Smooth muscle cell (in vitro differentiated cells): ENCODE results near the gene GNGT1. TPM values are rescaled to one million over a fixed set of nuclear protein-coding genes. Genes with fewer than 3 reads are reported as not detected.

Experiments
- DNase-seq: peaks from one replicate; lab custom pipeline; 2025; ENCODE audit not compliant: unreplicated experiment; lab: John Stamatoyannopoulos, UW
- H2AFZ ChIP-seq: fragments of 200-600 bp; sonication (generic); 2 replicates; pipeline ENCODE4 v1.6.0; 2016; ENCODE audit warnings: antibody characterized with exemption, low read depth, mild to moderate bottlenecking
- H3F3A ChIP-seq: fragments of 200-600 bp; sonication (generic); 2 replicates; pipeline ENCODE4 v1.6.0; 2017; ENCODE audit warnings: antibody characterized with exemption, low read depth
- H3K27ac ChIP-seq: fragments of 200-600 bp; sonication (generic); 2 replicates; pipeline ENCODE4 v1.5.1; 2016; ENCODE audit warnings: low read depth, mild to moderate bottlenecking
- H3K27me3 ChIP-seq: fragments of 200-600 bp; sonication (generic); 2 replicates; pipeline ENCODE4 v1.6.1; 2016; ENCODE audit warnings: low read depth, mild to moderate bottlenecking
- H3K36me3 ChIP-seq: fragments of 200-600 bp; sonication (generic); 2 replicates; pipeline ENCODE4 v1.5.1; 2016; ENCODE audit warnings: low read depth
- H3K4me1 ChIP-seq: fragments of 200-600 bp; sonication (generic); 2 replicates; pipeline ENCODE4 v1.5.1; 2016; ENCODE audit warnings: low read depth
- H3K4me2 ChIP-seq: fragments of 200-600 bp; sonication (generic); 2 replicates; pipeline ENCODE4 v1.6.0; 2016; ENCODE audit warnings: mild to moderate bottlenecking
- H3K4me3 ChIP-seq: fragments of 200-600 bp; sonication (generic); 2 replicates; pipeline ENCODE4 v1.5.1; 2016; ENCODE audit warnings: mild to moderate bottlenecking
- H3K79me2 ChIP-seq: fragments of 200-600 bp; sonication (generic); 2 replicates; pipeline ENCODE4 v1.6.0; 2016; ENCODE audit warnings: low read depth, mild to moderate bottlenecking
- H3K9ac ChIP-seq: fragments of 200-600 bp; sonication (generic); 2 replicates; pipeline ENCODE4 v1.6.0; 2016; ENCODE audit warnings: low read depth
- H3K9me3 ChIP-seq: fragments of 200-600 bp; sonication (generic); replicated peaks from 2 replicates; pipeline ENCODE4 v1.5.1; 2016; ENCODE audit warnings: low read depth
- H4K20me1 ChIP-seq: fragments of 200-600 bp; sonication (generic); 2 replicates; pipeline ENCODE4 v1.6.0; 2016; ENCODE audit warnings: low read depth
- WGBS: methylation state at CpG from one replicate; pipeline ENCODE4 v1.1.7; 2016; ENCODE audit warnings: low lambda C conversion rate; 5-methylcytosine and 5-hydroxymethylcytosine counted together
- polyA plus RNA-seq: library from polyadenylated mRNA; unstranded; fragments of >200 nt; fragmentation: Nextera tagmentation; extraction: Ambion mirVana; gene quantifications from 2 replicates; pipeline ENCODE4 v1.2.1, GENCODE V29; 2016
- total RNA-seq: library from RNA; depleted of rRNA; stranded (reverse); fragments of >200 nt; gene quantifications from 2 replicates; pipeline ENCODE4 v1.2.3, GENCODE V29; 2014
- TF ChIP-seq, protein P1 (sequence below): fragments of 200-600 bp; sonication (generic); IDR thresholded peaks from 2 replicates; pipeline ENCODE4 v1.5.1; 2017; ENCODE audit warnings: borderline replicate concordance, mild to moderate bottlenecking, antibody characterized with exemption; ENCODE audit not compliant: insufficient read depth, poor library complexity, severe bottlenecking

Gene GNGT1
- total and polyA plus RNA-seq, 2 experiments from 2014 or later: not detected

DNA sequence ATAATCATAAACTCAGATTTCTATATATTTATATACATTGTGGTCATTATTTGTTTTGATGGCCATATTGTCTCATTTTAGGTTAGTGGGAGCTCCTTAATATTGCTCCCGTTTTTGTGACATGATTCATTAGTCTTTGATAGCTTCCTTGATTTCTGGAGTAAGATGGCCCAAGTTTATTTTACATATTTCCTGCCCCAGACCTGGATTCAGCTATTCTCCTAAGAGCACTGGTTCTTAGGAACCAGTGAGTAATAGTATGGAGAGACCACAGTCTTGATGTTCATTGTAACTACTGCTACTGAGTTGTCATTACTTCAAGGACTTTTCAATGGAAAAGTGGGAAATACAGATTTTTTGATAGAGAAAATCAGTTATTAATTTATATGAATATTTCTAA lies 21.8 kb upstream of the GNGT1 start:
- H3K36me3 ChIP-seq: no peaks in the 10 kb centered on the region
- H3K9ac ChIP-seq: no peak overlapping the region
- H3K27me3 ChIP-seq: no peaks in the 10 kb centered on the region
- WGBS: 81% methylated on average over 1 of the region's 1 CpG
- no peak overlapping the region for H3K4me2 ChIP-seq
- no peaks in the 10 kb centered on the region for H3K79me2 ChIP-seq
- H3K9me3 ChIP-seq: no peaks in the 10 kb centered on the region
- no peak overlapping the region for H3K4me3 ChIP-seq
- H3K27ac ChIP-seq: no peak overlapping the region
- no peak for DNase-seq
- TF ChIP-seq, protein P1, sequence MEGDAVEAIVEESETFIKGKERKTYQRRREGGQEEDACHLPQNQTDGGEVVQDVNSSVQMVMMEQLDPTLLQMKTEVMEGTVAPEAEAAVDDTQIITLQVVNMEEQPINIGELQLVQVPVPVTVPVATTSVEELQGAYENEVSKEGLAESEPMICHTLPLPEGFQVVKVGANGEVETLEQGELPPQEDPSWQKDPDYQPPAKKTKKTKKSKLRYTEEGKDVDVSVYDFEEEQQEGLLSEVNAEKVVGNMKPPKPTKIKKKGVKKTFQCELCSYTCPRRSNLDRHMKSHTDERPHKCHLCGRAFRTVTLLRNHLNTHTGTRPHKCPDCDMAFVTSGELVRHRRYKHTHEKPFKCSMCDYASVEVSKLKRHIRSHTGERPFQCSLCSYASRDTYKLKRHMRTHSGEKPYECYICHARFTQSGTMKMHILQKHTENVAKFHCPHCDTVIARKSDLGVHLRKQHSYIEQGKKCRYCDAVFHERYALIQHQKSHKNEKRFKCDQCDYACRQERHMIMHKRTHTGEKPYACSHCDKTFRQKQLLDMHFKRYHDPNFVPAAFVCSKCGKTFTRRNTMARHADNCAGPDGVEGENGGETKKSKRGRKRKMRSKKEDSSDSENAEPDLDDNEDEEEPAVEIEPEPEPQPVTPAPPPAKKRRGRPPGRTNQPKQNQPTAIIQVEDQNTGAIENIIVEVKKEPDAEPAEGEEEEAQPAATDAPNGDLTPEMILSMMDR: no peak
- H3F3A ChIP-seq: no peaks in the 10 kb centered on the region
- H2AFZ ChIP-seq: no peak overlapping the region
- no peaks in the 10 kb centered on the region for H4K20me1 ChIP-seq
- no peaks in the 10 kb centered on the region for H3K4me1 ChIP-seq

DNA sequence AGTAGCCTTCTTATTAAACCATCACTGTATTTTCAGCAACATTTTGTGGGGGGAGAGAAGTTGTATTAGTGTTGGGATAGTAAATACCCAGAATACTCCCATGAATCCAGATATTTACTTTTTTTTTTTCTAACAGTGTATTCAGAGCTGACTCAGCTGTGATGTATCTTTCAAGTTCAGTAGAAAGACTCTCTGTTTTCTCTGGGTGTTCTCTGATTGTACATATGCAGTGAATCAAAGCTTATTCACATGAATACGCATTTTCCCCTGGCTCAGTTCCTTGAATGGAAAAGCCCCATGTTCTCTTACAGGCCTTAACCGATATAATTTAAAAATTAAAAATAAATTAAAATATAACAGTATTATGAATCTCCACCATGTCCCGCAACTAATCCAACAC lies 17.1 kb upstream of the GNGT1 start:
- H3K4me1 ChIP-seq: no peaks in the 10 kb centered on the region
- no peak for DNase-seq
- no peak overlapping the region for H3K27ac ChIP-seq
- peak overlapping the region; percentile 98 for H3K4me2 ChIP-seq
- H3K9me3 ChIP-seq: no peaks in the 10 kb centered on the region
- H3F3A ChIP-seq: no peaks in the 10 kb centered on the region
- no peak overlapping the region for H3K9ac ChIP-seq
- H3K4me3 ChIP-seq: peak overlapping the region; percentile 71
- H2AFZ ChIP-seq: no peak overlapping the region
- TF ChIP-seq, protein P1: no peak
- WGBS: 83% methylated on average over 3 of the region's 3 CpGs
- H3K36me3 ChIP-seq: no peaks in the 10 kb centered on the region
- no peaks in the 10 kb centered on the region for H3K79me2 ChIP-seq
- no peaks in the 10 kb centered on the region for H3K27me3 ChIP-seq
- no peaks in the 10 kb centered on the region for H4K20me1 ChIP-seq

DNA sequence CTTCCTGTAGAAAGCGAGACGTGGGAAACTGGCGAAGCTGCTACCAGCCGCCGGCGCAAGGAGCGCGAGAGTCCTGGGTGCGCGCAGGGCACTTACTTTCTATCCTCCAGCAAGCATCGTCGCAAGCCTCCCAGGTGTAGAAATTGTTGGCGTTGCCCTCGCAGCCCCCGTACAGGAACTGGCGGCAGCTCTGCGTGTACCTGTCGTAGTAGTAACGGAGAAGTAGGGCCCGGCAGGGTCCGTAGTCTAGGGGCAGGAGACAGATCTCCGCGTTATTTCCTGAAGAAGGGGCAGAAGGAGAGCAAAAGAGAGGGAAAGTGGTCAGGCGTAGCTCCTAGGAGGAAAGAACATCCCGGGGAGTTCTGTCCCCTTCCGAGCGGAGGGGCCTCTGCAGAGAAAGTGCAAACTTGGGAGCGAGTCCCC lies 16.3 kb upstream of the GNGT1 start:
- TF ChIP-seq, protein P1: no peak
- H3K9ac ChIP-seq: peak overlapping the region; percentile 49
- peak; percentile 28 for DNase-seq

DNA sequence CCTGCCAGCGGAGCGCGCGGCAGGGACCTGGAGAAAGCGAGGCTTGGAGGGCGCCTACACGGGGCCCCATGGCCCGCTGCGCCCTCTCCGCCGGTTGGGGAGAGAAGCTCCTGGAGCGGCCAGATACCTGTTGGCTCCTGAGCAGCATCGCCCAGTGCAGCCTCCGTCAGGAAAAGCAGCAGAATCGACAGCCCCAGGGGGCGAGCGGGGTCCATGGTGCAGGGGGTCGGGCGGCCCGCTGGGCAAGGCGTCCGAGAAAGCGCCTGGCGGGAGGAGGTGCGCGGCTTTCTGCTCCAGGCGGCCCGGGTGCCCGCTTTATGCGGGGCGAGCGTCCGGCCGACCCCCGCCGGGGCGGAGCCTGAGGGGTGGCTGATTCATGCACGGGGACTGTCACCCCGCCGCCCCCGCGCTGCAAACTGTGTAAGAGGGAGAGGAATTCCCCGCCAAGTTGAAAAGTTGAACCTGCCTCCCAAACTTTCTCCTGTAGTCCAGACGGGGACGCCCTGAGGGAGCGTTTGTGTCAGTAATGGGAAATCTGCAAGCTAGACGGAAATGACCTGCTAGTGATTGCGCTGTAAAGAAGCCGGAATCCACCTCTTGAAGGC lies 15.8 kb upstream of the GNGT1 start, which contains the start of gene TFPI2:
TSS of gene TFPI2 (minus strand) at position 290 of the 605 bp plus-strand sequence. CDS start at position 215, 75 bp downstream.
- Histone ChIP-seq H3K4me2 (peak within 1 kb of the TSS; percentile 98), H2AFZ (peak within 1 kb of the TSS; percentile 96), H3K27ac (no peak within 1 kb of the TSS), H3K36me3 (no peaks in the 10 kb centered on the region), H3K9ac (peak within 1 kb of the TSS; percentile 49), H3F3A (peaks cover 5% of the 10 kb centered on the region), H3K4me1 (no peaks in the 10 kb centered on the region), H3K27me3 (no peaks in the 10 kb centered on the region), H3K4me3 (peak within 1 kb of the TSS; percentile 71), H3K79me2 (no peaks in the 10 kb centered on the region), H4K20me1 (no peaks in the 10 kb centered on the region), H3K9me3 (no peaks in the 10 kb centered on the region)
- WGBS: 1% methylated on average over 41 of the region's 49 CpGs
- peak; percentile 32 for DNase-seq
- TF ChIP-seq, protein P1: no peak

More for the DNA sequence above, 16.3 kb upstream of the GNGT1 start:
- Histone ChIP-seq H3K9me3 (no peaks in the 10 kb centered on the region), H4K20me1 (no peaks in the 10 kb centered on the region), H2AFZ (peak overlapping the region; percentile 96), H3K4me3 (peak overlapping the region; percentile 71), H3K4me2 (peak overlapping the region; percentile 98), H3F3A (peaks cover 5% of the 10 kb centered on the region), H3K79me2 (no peaks in the 10 kb centered on the region), H3K27me3 (no peaks in the 10 kb centered on the region), H3K4me1 (no peaks in the 10 kb centered on the region), H3K36me3 (no peaks in the 10 kb centered on the region), H3K27ac (no peak overlapping the region)
- WGBS: 1% methylated on average over 28 of the region's 28 CpGs
